Ovary (tissue), 9 donors: Measurements from ENCODE around the gene SHISA6. TPM values are rescaled to one million over a fixed set of nuclear protein-coding genes. Genes with fewer than 3 reads are reported as not detected.

ENCODE experiments used
- DNase-seq, 5 donors: peaks; one replicate each; pipeline ENCODE4 v3.0.0-alpha.2; 2019 to 2020
- H3K27ac ChIP-seq, 2 donors: fragments of 200-600 bp; one replicate each; pipeline versions ENCODE4 v1.5.1 to v1.8.0; 2019 to 2022
- H3K27me3 ChIP-seq: fragments of 200-600 bp; one replicate; pipeline ENCODE4 v1.8.0; 2022
- H3K36me3 ChIP-seq: fragments of 200-600 bp; sonication (generic); one replicate; pipeline ENCODE4 v1.5.1; 2019
- H3K4me1 ChIP-seq: one replicate; pipeline ENCODE4 v1.8.1; 2013; ENCODE audit warnings: mild to moderate bottlenecking, moderate library complexity; ENCODE audit not compliant: insufficient read depth
- H3K4me3 ChIP-seq: fragments of 200-600 bp; sonication (generic); one replicate; pipeline ENCODE4 v1.5.1; 2017
- H3K9me3 ChIP-seq, 2 donors: fragments of 200-600 bp in 1 of 2; sonication (generic) in 1 of 2; one replicate each; pipeline versions ENCODE4 v1.5.1 to v1.8.1; 2013 to 2019; ENCODE audit warnings: mild to moderate bottlenecking in 1 of 2, moderate library complexity in 1 of 2
- EP300 ChIP-seq: sonication (generic); formaldehyde crosslinking; IDR thresholded peaks from one replicate; pipeline ENCODE4 v1.6.1; 2017; ENCODE audit warnings: antibody characterized with exemption
- POLR2A ChIP-seq: fragments of 450-650 bp; IDR thresholded peaks from one replicate; pipeline ENCODE4 v1.6.1; 2017; ENCODE audit warnings: antibody characterized with exemption, mild to moderate bottlenecking, moderate library complexity
- WGBS, 3 donors: extraction: QIAGEN DNeasy Blood & Tissue Kit in 1 of 3; methylation state at CpG; one replicate each; pipeline versions ENCODE4 v1.1.5 to v1.1.7; 2013 to 2017; 5-methylcytosine and 5-hydroxymethylcytosine counted together
- intact Hi-C, 4 donors: fragments of 100-400 bp; cut with DNase I; formaldehyde crosslinking; loops; one replicate each; pipeline versions ENCODE4 v1.11.0 to v1.15.1; 2022 to 2023
- polyA plus RNA-seq, 2 donors: library from polyadenylated mRNA; stranded (reverse); fragments of 200-250 nt in 1 of 2; fragments of 350-450 nt in 1 of 2; fragmentation: Illumina TruSeq in 1 of 2; extraction: RNeasy Lipid Tissue Mini Kit (QIAGEN cat#74804) in 1 of 2; gene quantifications; one replicate each; pipeline ENCODE4 v1.2.3, GENCODE V29; 2013 to 2014
- total RNA-seq, 7 donors: library from RNA; depleted of rRNA in 2 of 7; stranded (reverse); fragments of >200 nt in 2 of 7; fragmentation: NEBNext Ultra II Directional in 3 of 7; extraction: Animal tissue kit (Norgen Biotek cat#: 25700) in 3 of 7; gene quantifications; one replicate each; pipeline versions ENCODE4 v1.1.0 to v1.2.4, GENCODE V29; 2016 to 2023
- TF ChIP-seq, protein P1 (sequence below), 3 donors: fragments of 450-650 bp in 2 of 3; fragments of 200-600 bp in 1 of 3; IDR thresholded peaks; one replicate each; pipeline versions ENCODE4 v1.5.1 to v1.8.0; 2016 to 2022; ENCODE audit warnings: antibody characterized with exemption in 3 of 3, mild to moderate bottlenecking in 1 of 3
- donor health status: DM: no; HTN: no; CAD: no; lungs with moderate emphysema.
- donor health status: DM: no; HTN: no; CAD: no.
- donor health status: Bipolar disorder and iron deficiency.
- donor health status: DM: yes; HTN: yes; CAD: no.
- donor health status: DM: no; HTN: no; CAD: no.
- donor health status: DM: yes; HTN: yes; CAD: no.

SHISA6 gene
- total and polyA plus RNA-seq, 9 donors: 0.10 to 1.5 (median 0.38) TPM

- no peak for DNase-seq
- no peaks in the 10 kb centered on the region for H3K27me3 ChIP-seq
- no peak overlapping the region for H3K27ac ChIP-seq
- no peaks in the 10 kb centered on the region for H3K36me3 ChIP-seq
- no peaks in the 10 kb centered on the region for H3K4me1 ChIP-seq
- 89 to 94% (median 89%) methylated on average over 7 of the region's 7 CpGs for WGBS, 3 donors
- no peak for TF ChIP-seq EP300
- no peak for TF ChIP-seq POLR2A
- TF ChIP-seq, protein P1, sequence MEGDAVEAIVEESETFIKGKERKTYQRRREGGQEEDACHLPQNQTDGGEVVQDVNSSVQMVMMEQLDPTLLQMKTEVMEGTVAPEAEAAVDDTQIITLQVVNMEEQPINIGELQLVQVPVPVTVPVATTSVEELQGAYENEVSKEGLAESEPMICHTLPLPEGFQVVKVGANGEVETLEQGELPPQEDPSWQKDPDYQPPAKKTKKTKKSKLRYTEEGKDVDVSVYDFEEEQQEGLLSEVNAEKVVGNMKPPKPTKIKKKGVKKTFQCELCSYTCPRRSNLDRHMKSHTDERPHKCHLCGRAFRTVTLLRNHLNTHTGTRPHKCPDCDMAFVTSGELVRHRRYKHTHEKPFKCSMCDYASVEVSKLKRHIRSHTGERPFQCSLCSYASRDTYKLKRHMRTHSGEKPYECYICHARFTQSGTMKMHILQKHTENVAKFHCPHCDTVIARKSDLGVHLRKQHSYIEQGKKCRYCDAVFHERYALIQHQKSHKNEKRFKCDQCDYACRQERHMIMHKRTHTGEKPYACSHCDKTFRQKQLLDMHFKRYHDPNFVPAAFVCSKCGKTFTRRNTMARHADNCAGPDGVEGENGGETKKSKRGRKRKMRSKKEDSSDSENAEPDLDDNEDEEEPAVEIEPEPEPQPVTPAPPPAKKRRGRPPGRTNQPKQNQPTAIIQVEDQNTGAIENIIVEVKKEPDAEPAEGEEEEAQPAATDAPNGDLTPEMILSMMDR (IDR thresholded peaks at IDR 0.05): no peak
- intact Hi-C loops: loop anchor here in 1 of 4 donors (10.0 kb wide), 1 partner anchor 95 kb away; no protein-coding TSS in a partner anchor
- no peaks in the 10 kb centered on the region for H3K9me3 ChIP-seq
- no peak overlapping the region for H3K4me3 ChIP-seq
These were observed 318.6 kb downstream of the SHISA6 start for GRCh38 chr17:11559601-11560000.

GRCh38 chr17:11561281-11561680, 320.3 kb downstream of the SHISA6 start:
- H3K27ac ChIP-seq: no peak overlapping the region
- intact Hi-C loops: no loop called here
- no peaks in the 10 kb centered on the region for H3K36me3 ChIP-seq
- TF ChIP-seq EP300: no peak
- no peak for TF ChIP-seq POLR2A
- TF ChIP-seq, protein P1 (IDR thresholded peaks at IDR 0.05): no peak
- no peaks in the 10 kb centered on the region for H3K27me3 ChIP-seq
- H3K4me3 ChIP-seq: no peak overlapping the region
- WGBS, 3 donors: 77 to 91% (median 86%) methylated on average over 1 of the region's 1 CpG
- no peaks in the 10 kb centered on the region for H3K9me3 ChIP-seq
- no peak for DNase-seq
- H3K4me1 ChIP-seq: no peaks in the 10 kb centered on the region

DNA sequence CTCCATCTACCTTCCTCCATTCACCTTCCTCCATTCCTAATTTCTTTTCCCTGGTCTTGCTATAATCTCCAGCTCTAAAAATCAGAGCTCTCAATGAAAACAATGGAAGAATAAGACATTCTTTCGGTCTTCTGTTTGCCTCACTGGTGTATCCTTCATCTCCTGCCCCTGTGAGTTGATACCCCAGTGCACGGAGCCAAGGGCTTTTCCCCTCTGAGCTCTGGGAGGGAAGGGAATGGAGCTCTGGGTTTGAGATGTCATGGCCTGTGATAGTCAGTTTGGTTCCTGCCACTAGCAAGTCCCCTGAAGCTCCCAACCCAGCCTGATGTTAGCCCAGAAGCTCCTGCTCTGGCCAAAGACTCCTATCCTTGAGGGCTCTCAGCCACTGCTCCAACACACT, 320.7 kb downstream of the SHISA6 start:
- no peak for DNase-seq

GRCh38 chr17:11564589-11565380, 323.8 kb downstream of the SHISA6 start:
- intact Hi-C loops: no loop called here

More for the DNA sequence above, 320.7 kb downstream of the SHISA6 start:
- no peaks in the 10 kb centered on the region for H3K27me3 ChIP-seq
- no peak overlapping the region for H3K27ac ChIP-seq
- no peaks in the 10 kb centered on the region for H3K9me3 ChIP-seq
- H3K4me1 ChIP-seq: no peaks in the 10 kb centered on the region
- 68 to 97% (median 94%) methylated on average over 2 of the region's 2 CpGs for WGBS, 3 donors
- intact Hi-C loops: no loop called here
- no peak overlapping the region for H3K4me3 ChIP-seq
- no peaks in the 10 kb centered on the region for H3K36me3 ChIP-seq
- no peak for TF ChIP-seq EP300
- no peak for TF ChIP-seq POLR2A
- TF ChIP-seq, protein P1 (IDR thresholded peaks at IDR 0.05): no peak

More at GRCh38 chr17:11564589-11565380, 323.8 kb downstream of the SHISA6 start:
- WGBS, 3 donors: 36 to 40% (median 37%) methylated on average over 3 of the region's 3 CpGs
- Histone ChIP-seq H3K9me3 (no peaks in the 10 kb centered on the region), H3K27me3 (no peaks in the 10 kb centered on the region), H3K4me1 (no peaks in the 10 kb centered on the region), H3K36me3 (no peaks in the 10 kb centered on the region), H3K4me3 (no peak overlapping the region), H3K27ac (no peak overlapping the region)
- TF ChIP-seq EP300 (no peak), POLR2A (no peak)
- TF ChIP-seq, protein P1 (IDR thresholded peaks at IDR 0.05): no peak
- no peak for DNase-seq
